GM21367 (cell line): Measurements from ENCODE around the gene SCARF2.
"Not testable (repeated sequence)": the region's sequence is repeated elsewhere in the genome, so short reads cannot be mapped to it uniquely, and the experiment has no call there.

Experiments used
- ATAC-seq: cut with Tn5 transposase; IDR thresholded peaks from one replicate; pipeline ENCODE4 v1.9.1; 2021; ENCODE audit not compliant: unreplicated experiment

The SCARF2 gene

DNA sequence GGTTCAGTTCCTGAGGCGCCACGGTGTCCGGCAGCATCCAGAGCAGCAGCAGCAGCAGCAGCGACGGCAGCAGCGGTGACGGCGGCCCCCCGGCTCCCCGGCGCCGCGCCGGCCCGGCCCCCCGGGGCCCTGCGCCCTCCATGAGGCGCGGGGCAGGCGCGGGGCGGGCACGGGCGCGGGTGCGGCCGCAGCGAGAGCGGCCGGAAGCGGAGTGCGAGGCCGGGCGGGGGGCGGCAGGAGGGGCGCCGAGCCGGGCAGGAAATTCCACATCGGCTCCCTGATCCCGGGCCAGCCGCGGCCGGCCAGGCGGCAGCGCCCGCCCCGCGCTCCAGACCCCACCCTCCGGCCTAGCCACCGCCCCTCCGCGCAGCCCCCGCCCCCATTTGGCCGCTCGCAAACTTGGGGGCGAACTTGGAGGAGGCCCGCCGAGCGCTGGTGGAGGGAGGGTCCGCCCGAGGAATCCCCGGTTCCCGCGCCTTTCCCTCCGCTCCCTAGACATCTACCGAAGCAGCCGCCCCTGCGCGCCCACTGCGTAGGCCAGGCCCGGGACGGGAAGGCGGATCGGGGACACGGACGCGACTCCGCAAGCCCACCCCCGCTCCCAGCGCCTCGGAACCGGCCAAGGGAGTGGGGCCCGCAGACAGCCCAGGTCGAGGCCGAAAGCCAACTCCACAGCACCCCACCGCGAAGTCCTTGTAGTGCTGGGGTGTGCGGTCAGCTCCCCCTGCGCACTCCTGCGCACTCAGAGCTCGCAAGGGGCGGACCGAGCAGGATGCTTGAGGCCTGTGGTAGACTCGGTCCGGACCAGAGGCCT lies at the start of gene SCARF2:
TSS of gene SCARF2 (minus strand) at position 213 of the 814 bp plus-strand sequence. CDS start at position 142, 71 bp downstream.
- no peak for ATAC-seq

- ATAC-seq: no peak
Observed at GRCh38 chr22:20486229-20486628, 48.6 kb upstream of the SCARF2 start.

DNA sequence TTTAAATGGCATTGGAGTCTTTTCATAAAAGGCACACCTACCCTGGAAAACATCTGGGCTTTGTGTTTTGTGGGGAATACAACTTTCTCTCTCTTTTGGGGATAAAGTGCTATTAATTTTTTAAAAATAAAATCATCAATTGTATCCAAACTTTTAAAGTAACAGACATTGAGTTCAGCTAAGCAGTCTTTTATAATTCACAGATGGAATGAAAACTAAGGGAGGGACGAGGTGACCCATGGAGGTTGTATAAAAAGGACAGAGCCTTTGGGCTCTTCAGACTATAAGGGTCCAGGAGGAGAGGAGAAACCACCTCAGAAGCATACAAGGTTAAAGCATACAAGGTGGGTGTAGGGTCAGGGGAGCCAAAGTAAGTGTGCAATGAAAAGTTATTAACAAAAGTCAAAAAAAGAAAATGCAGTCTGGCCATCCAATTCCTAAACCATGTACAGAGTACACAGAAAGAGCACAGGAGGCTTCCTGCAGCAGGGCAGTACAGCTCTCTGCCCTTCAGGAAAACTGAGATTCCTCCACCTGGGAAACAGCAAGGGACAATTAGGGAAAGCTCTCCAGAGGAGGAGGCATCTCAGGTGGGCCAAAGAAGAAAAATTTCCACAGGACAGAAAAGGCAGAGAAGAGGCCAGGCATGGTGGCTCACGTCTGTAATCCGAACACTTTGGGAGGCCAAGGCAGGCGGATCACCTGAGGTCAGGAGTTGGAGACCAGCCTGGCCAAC lies 47.5 kb upstream of the SCARF2 start:
- ATAC-seq: no peak

DNA sequence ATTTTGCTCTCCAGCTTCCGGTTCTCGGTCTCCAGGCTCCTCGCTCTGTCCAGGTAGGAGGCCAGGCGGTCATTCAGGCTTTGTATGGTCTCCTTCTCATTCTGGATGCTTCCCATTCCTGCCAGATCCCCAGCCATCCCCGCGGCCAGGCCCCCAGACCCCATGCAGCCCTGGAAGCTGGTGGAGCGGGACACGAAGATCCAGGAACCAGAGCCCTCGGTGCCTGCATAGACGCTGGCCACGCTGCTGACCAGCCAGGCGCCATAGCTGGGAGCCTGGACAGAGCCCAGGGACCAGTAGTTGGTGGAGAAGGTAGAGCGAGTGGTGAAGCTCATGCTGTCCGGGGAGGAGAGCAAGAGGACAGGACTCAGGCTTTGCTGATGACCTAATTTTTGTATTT lies 46.1 kb upstream of the SCARF2 start:
- no peak for ATAC-seq

DNA sequence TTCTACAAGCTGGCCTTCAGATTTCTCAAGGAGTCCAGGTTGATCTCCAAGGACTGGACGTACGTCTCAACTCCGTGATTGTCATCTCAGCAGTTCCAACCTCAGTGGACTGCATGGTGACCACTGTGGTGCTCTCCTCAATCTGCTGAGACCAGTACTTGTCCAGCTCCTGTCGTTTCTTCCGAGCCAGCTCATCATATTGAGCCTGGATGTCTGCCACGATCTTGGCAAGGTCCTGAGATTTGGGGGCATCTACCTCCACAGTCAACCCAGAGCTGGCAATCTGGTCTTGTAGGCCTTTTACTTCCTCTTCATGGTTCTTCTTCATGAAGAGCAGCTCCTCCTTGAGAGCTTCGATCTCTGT lies 45.5 kb upstream of the SCARF2 start:
- ATAC-seq: not testable (repeated sequence)

GRCh38 chr22:20479612-20480196 lies 42.1 kb upstream of the SCARF2 start:
- ATAC-seq: no peak

DNA sequence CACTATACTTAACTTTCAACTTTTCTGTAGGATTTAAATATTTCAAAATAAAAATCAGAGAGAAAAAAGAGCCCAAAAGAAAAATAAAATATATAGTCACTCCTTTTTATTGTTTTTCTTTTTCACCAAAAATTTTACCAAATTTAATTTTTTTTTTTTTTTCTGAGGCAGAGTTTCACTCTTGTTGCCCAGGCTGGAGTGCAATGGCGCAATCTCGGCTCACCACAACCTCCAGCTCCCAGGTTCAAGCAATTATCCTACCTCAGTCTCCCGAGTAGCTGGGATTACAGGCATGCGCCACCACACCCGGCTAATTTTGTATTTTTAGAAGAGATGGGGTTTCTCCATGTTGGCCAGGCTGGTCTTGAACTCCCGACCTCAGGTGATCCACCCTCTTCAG lies 40.4 kb upstream of the SCARF2 start:
- not testable (repeated sequence) for ATAC-seq

DNA sequence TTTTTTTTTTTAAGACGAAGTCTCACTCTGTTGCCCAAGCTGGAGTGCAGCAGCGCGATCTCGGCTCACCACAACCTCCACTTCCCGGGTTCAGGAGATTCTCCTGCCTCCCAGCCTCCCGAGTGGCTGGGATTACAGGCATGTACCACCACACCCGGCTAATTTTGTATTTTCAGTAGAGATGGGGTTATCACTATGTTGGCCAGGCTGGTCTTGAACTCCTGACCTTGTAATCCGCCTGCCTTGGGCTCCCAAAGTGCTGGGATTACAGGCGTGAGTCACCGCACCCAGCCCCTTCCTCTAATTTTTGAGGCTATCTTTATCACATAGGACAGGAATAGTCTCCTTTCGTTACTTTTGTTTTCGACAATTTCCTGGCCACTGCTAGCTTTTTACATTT lies 37.9 kb upstream of the SCARF2 start:
- ATAC-seq: not testable (repeated sequence)

DNA sequence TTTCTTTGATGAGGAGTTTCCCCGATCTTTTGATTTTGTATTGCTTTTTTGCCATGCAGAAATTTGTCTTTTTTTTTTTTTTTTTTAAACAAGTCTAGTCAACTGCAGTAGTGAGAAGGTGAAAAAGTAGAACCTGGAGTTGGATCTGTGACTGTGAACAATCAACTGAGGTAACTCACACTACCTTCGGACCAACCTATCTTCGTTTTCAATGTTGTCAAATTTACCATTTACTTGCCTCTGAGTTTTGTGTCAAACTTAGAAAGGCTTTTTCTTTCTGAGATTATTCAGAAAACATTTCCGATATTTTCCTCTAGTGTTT lies 37.5 kb upstream of the SCARF2 start:
- no peak for ATAC-seq

- no peak for ATAC-seq
Observed at GRCh38 chr22:20472629-20473442, 35.2 kb upstream of the SCARF2 start.

GRCh38 chr22:20471126-20471833 lies 33.7 kb upstream of the SCARF2 start:
- no peak for ATAC-seq

DNA sequence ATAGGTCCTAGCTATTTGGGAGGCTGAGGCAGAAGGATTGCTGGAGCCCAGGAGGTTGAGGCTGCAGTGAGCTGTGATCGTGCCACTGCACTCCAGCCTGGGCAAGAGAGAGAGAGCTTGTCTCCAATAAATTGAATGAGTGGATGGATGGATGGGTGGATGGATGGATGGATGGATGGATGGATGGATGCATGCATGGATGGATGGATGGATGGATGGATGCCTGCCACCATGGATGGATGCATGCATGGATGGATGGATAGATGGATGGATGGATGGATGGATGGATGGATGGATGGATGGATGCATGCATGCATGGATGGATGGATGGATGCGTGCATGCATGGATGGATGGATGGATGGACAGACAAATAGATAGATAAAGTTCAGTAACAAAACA lies 32.9 kb upstream of the SCARF2 start:
- not testable (repeated sequence) for ATAC-seq

DNA sequence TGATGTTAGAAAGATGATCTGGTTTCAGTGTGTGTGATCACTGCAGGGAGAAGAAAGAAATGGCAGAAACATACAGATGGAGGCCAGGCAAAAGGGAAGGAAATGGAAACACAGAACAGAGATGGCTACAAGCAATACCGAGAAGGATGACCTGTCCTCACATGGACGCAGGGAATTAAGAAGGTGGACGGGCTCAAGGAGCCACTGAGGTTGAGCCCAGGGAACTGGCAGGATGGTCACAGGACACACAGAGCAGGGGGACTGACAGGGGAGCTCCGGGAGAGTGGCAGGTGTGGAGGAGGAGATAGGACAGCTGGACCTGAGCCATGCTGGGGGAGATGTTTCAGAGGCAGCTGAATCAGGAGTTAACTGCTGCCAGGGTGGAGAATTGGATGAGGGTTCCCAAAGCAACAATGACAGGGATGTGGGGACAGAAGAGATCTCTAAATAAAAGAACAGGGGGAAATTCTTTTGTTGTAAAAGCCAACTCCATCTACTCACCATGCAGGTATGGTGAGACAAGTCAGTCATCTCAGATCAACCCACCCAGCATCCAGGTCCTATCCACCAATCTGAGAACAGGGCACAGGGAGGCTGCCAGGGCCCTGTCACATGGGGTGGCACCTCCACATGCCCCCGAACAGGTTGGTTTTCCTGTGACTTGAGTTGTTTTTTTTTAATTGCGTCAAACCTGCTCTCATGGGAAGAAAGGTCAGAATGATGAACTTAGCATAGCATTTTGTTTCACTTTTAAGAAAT lies 31.7 kb upstream of the SCARF2 start:
- no peak for ATAC-seq

DNA sequence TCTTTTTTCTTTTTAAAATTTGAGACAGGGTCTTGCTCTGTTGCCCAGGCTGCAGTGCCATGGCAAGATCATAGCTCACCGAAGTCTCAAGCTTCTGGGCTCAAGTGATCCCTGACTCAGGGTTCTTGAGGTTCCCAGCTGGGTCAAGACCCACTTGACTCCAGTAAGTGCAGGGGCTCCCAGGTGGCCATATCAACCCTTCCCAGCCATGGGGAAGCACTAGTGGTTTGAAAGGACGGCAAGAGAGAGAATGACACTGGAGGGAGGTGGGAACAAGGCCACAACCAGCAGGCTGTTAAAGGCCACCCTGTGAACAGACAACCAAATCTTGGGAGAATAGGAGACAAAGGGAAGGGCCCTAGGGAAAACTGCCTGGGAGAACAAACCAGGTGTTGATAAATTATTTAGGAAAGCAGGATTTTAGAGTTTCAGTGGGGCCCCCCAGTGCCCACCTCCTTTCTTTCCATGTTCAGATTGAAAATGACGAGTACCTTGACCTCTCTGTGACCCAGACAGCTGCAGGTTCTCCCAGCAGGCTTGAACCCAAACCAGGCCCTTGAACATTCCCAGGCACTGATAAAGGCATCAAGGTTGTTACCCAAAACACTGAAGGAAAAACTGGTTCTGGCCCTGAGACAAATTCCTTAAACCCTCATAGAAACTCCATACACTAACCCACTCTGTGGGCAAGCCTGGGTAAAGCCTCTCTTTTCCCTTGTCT lies 29.2 kb upstream of the SCARF2 start:
- ATAC-seq: no peak

GRCh38 chr22:20465759-20466077 lies 28.1 kb upstream of the SCARF2 start:
- ATAC-seq: no peak

DNA sequence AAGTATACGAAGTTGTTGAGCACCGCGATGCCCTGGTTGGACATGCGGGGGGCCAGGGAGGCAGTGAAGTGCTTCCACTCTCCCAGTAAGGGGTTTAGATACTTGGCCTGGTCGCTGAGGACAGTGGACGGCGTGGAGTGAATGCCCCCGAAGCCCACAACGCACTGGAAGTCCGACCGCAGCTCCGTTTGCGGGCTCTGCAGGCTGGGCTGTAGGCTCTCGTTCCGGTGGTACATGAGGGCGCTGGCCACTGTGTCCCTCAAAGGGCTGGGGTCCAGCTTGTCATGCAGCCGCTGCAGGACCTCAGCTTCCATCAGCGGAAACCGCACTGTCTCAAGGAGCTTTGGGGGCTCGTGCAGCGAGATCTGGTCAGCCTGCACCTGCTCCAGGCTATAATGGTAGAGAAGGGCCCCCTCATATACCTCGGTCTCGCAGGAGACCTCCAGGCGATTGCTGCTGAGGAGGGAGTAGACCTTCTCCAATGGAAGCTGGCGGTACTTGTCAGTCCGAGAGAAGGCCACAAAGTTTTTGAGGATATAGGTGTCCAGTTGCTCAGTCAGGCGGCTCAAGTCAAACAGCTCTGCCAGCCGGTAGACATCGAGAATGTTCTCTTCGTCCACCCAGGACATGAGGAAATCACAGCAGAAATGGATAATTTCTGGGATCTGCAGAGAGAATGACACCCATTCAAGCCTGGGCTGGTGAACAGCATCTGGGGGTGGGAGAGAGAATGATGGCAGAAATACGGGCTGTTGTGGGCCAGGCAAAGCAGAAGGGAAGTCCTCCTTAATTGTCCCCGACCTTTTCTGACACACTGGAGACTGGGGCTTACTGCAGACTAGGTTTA lies 27.5 kb upstream of the SCARF2 start:
- ATAC-seq: no peak

DNA sequence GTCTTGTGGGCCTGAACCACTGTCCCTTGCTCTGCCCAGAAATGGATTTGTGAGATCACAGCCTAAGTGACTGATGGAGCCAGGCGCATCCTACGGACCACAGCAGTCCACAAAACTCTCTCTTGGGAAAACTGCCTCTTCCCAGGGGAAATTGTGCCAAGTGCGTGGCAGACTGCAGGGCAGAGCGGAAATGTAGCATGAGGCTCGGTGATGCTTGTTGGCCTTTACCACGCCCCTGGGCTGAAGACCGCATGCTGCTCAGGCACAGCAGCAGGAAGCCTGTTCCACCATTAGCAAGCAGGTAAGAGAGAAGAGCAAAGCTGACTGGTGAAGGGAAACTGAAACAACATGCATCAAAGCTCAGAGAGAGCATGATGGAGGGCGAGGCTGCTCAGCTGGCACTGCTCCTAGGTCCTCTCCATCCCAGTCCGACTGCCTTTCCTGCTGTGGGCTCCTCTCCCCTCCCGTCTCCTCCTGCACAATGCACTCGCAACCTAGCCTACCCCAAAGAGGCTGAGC lies 26.5 kb upstream of the SCARF2 start:
- no peak for ATAC-seq

DNA sequence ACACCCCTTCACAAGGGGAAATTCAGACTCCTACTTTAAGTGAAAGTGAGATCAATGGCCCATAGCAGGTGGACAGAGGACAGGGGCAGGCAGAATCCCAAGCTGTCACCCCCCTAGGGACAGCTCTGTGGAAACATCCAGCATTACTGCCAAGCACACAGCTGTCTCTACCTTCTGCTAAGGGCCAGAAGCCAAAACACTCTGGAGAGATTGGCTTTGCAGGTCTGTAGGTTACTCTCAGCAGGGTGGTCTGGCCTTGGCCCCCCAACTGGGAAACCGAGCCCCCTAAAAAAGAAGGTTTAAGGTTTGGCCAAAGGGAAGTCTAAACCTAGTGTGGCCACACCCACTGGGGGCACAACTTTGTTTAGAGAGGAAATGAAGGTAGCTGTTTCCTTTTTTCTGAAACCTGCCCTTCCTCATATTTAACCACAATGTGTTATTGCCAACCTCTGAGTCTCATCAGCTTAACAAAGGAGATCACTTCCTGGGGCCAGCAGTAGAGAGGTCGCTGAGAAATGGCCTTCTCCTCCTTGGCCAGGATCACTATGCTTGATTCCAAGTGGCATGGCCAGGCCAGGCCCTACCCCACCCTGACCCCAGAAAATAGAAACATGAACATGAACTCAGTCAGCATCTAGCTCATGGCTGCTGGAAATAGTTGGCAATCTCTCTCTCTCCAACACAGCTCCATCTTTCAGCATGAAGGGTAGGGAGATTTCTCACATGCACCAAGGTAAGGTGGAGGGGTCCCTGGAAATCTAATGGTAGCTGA lies 25.9 kb upstream of the SCARF2 start:
- no peak for ATAC-seq
